ENCODE results near the gene VAC14. TPM values are rescaled to one million over a fixed set of nuclear protein-coding genes. Genes with fewer than 3 reads are reported as not detected.

VAC14 gene
- total RNA-seq, 1 experiment from 2014 or later = 35.3 TPM

DNA sequence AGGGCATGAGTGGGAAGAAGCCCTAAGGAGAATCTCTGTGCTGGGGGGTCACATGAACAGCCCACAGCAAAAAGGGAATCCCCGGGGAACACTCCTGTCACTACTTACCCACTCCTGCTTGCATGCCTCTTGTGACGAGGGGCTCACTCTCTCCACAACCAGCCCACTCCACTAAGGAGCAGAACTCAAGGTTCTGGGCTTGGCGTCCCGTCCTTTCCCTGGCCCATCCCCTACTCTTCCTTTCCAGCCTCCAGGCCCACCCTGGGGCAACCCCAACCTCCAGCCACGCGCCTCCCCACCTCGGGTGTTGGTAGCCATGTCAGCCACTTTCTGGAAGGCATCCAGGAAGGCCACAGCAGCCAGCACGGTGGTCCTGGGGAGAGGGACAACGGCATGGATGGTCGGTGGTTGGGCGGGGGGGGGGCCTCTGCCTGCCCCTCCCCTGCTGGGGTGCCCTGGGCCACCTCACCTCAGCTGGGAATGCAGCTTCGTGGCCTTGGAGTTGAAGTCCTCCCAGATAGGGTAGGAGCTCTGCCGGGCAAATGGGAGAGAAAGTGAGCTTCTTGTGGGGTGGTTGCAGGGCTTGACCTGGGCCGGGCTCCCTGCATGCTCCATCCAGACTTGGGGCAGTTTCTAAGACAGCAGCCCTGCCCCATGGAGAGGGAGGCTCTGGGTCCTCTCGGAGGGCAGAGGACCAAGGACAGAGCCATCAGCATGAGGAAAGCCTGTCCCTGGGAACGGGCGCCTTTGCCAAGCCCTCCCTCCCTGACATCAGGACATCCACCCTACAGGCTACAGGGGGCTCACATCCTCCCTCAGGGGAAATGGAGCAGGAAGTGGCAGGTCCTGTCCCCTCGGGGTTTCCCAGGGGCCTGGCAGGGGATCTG lies 120.2 kb downstream of the VAC14 start:
- H3K9me2 ChIP-seq (ENCODE audit: insufficient read depth) = no peaks in the 10 kb centered on the region
- BruUV-seq (replicated peaks) = no TSS peak
- H3K9ac ChIP-seq (ENCODE audit: low read length) = no peak overlapping the region
- peaks cover 54% of the 10 kb centered on the region for H3K79me2 ChIP-seq (ENCODE audit: insufficient read depth, low read length)
- no peaks in the 10 kb centered on the region for H3K9me3 ChIP-seq (ENCODE audit: control insufficient read depth in 1 of 2, insufficient read depth in 1 of 2, low read depth in 1 of 2, low read length in 2 of 2)
- H3K4me3 ChIP-seq (replicated peaks in 1 of 2; ENCODE audit: low read depth in 1 of 2, low read length in 2 of 2) = no peak overlapping the region
- H3K36me3 ChIP-seq (ENCODE audit: control insufficient read depth in 1 of 2, insufficient read depth in 2 of 2, low read length in 2 of 2) = peaks cover 13 to 23% of the 10 kb centered on the region in 2 experiments; a peak in 3 of 4 replicates
- DNase-seq (ENCODE audit: low read depth, low spot score) (no peak), ATAC-seq (no peak)
- TF ChIP-seq ELF1 (IDR thresholded peaks at IDR 0.05; ENCODE audit: borderline replicate concordance, low read depth) = no peak
- TF ChIP-seq FOSL1 (IDR thresholded peaks at IDR 0.05; ENCODE audit: low read depth) = no peak
- TF ChIP-seq YY1 (IDR thresholded peaks at IDR 0.05; ENCODE audit: extremely low read depth, insufficient replicate concordance, low read depth, low read length) = no peak
- TF ChIP-seq, protein P1, sequence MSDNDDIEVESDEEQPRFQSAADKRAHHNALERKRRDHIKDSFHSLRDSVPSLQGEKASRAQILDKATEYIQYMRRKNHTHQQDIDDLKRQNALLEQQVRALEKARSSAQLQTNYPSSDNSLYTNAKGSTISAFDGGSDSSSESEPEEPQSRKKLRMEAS (IDR thresholded peaks at IDR 0.05) = no peak
- TF ChIP-seq POLR2A (IDR thresholded peaks at IDR 0.05; ENCODE audit: borderline replicate concordance, extremely low read depth, insufficient read depth, insufficient read length) = no peak
- no peak for TF ChIP-seq CBX3 (IDR thresholded peaks at IDR 0.05; ENCODE audit: low read depth)
- TF ChIP-seq, protein P2, sequence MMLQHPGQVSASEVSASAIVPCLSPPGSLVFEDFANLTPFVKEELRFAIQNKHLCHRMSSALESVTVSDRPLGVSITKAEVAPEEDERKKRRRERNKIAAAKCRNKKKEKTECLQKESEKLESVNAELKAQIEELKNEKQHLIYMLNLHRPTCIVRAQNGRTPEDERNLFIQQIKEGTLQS (IDR thresholded peaks at IDR 0.05) = no peak
- TF ChIP-seq, protein P3, sequence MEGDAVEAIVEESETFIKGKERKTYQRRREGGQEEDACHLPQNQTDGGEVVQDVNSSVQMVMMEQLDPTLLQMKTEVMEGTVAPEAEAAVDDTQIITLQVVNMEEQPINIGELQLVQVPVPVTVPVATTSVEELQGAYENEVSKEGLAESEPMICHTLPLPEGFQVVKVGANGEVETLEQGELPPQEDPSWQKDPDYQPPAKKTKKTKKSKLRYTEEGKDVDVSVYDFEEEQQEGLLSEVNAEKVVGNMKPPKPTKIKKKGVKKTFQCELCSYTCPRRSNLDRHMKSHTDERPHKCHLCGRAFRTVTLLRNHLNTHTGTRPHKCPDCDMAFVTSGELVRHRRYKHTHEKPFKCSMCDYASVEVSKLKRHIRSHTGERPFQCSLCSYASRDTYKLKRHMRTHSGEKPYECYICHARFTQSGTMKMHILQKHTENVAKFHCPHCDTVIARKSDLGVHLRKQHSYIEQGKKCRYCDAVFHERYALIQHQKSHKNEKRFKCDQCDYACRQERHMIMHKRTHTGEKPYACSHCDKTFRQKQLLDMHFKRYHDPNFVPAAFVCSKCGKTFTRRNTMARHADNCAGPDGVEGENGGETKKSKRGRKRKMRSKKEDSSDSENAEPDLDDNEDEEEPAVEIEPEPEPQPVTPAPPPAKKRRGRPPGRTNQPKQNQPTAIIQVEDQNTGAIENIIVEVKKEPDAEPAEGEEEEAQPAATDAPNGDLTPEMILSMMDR (IDR thresholded peaks at IDR 0.05 in 2 of 3, conservative IDR thresholded peaks at IDR 0.05 in 1 of 3; ENCODE audit: borderline replicate concordance in 1 of 3, insufficient read depth in 1 of 3, low read depth in 2 of 3, low read length in 2 of 3) = no peak
- TF ChIP-seq EGR1 (IDR thresholded peaks at IDR 0.05; ENCODE audit: low read depth) = no peak
- no peak for TF ChIP-seq TCF7L2 (IDR thresholded peaks at IDR 0.05; ENCODE audit: borderline replicate concordance, extremely low read depth, insufficient read depth, insufficient read length)
- no peak for TF ChIP-seq EZH2phosphoT487 (IDR thresholded peaks at IDR 0.05; ENCODE audit: borderline replicate concordance)
- no peak for TF ChIP-seq SIN3A (IDR thresholded peaks at IDR 0.05; ENCODE audit: low read depth)
- no peak for TF ChIP-seq RAD21 (IDR thresholded peaks at IDR 0.05; ENCODE audit: low read depth)
- no peak overlapping the region; the same call in 1 of the 2 replicates for H3K27ac ChIP-seq (ENCODE audit: low read depth, low read length)
- H3K4me2 ChIP-seq (ENCODE audit: low read length) = no peak overlapping the region
- no peaks in the 10 kb centered on the region for H3K27me3 ChIP-seq (ENCODE audit: insufficient read depth, low read length)
- POLR2A ChIA-PET = no interaction called here
- H2AFZ ChIP-seq (ENCODE audit: low read depth, low read length, poor library complexity, severe bottlenecking) = no peak overlapping the region
- intact Hi-C loops (cut with micrococcal nuclease) = loop anchor here (1.0 kb wide), 1 partner anchor 91 kb away; no protein-coding TSS in a partner anchor
- CTCF ChIA-PET = interaction anchor here (0.5 to 3.4 kb wide), 2 partner anchors 90 to 271 kb away, joined by 3 to 19 read pairs; no protein-coding TSS in a partner anchor
- RAD21 ChIA-PET (ENCODE audit: low non-redundant PET in 1 of 2, low total read pairs in 2 of 2, uncharacterized antibody in 2 of 2, unreplicated experiment in 2 of 2) = no interaction called here
- H3K4me1 ChIP-seq (ENCODE audit: control insufficient read depth in 1 of 2, insufficient read depth in 2 of 2, low read length in 2 of 2) = peaks cover 5 to 14% of the 10 kb centered on the region in 2 experiments; a peak in 3 of 4 replicates
- H4K20me1 ChIP-seq (ENCODE audit: insufficient read depth) = no peaks in the 10 kb centered on the region
